GM19025 (cell line): ENCODE data around the gene PTPRG.

Source experiments
- ATAC-seq: cut with Tn5 transposase; IDR thresholded peaks from one replicate; pipeline ENCODE4 v1.9.1; 2021; ENCODE audit warnings: mild to moderate bottlenecking, low read depth, moderate library complexity; ENCODE audit not compliant: unreplicated experiment

PTPRG gene

GRCh38 chr3:62057339-62058047 is 496.1 kb downstream of the PTPRG start:
- no peak for ATAC-seq

- ATAC-seq, result no peak
Measured at GRCh38 chr3:62065985-62066693, 504.8 kb downstream of the PTPRG start.

GRCh38 chr3:62068337-62068736 is 507.0 kb downstream of the PTPRG start:
- no peak for ATAC-seq

- ATAC-seq, result no peak
Measured at GRCh38 chr3:62070891-62071290, 509.5 kb downstream of the PTPRG start.

- ATAC-seq, result no peak
Measured at GRCh38 chr3:62073038-62073437, 511.7 kb downstream of the PTPRG start.

GRCh38 chr3:62084558-62084957 is 523.2 kb downstream of the PTPRG start:
- no peak for ATAC-seq

GRCh38 chr3:62088472-62089104 is 527.2 kb downstream of the PTPRG start:
- ATAC-seq, result no peak

- no peak for ATAC-seq
Measured at GRCh38 chr3:62090066-62090465, 528.7 kb downstream of the PTPRG start.

- ATAC-seq, result no peak
Measured at GRCh38 chr3:62090519-62090918, 529.1 kb downstream of the PTPRG start.

- no peak for ATAC-seq
Measured at GRCh38 chr3:62093025-62093424, 531.7 kb downstream of the PTPRG start.

GRCh38 chr3:62094461-62094860 is 533.1 kb downstream of the PTPRG start:
- no peak for ATAC-seq

GRCh38 chr3:62095080-62095479 is 533.7 kb downstream of the PTPRG start:
- no peak for ATAC-seq

- ATAC-seq, result no peak
Measured at GRCh38 chr3:62095756-62096155, 534.4 kb downstream of the PTPRG start.

GRCh38 chr3:62096521-62096920 is 535.1 kb downstream of the PTPRG start:
- ATAC-seq, result no peak

- no peak for ATAC-seq
Measured at GRCh38 chr3:62097121-62097520, 535.8 kb downstream of the PTPRG start.

- ATAC-seq, result no peak
Measured at GRCh38 chr3:62098646-62099365, 537.4 kb downstream of the PTPRG start.

GRCh38 chr3:62100282-62100989 is 539.1 kb downstream of the PTPRG start:
- ATAC-seq, result no peak

- ATAC-seq, result no peak
Measured at GRCh38 chr3:62101488-62101887, 540.1 kb downstream of the PTPRG start.

GRCh38 chr3:62103531-62103930 is 542.2 kb downstream of the PTPRG start:
- ATAC-seq, result no peak

GRCh38 chr3:62109534-62109933 is 548.2 kb downstream of the PTPRG start:
- no peak for ATAC-seq
